HEK293T (cell line): ENCODE results near the gene RAB25.

Source experiments
- CTCF ChIA-PET: fragments of 350-600 bp; formaldehyde crosslinking; extraction: SDS; loops from one replicate; lab custom pipeline; 2021; ENCODE audit warnings: antibody characterized with exemption, inconsistent platforms; lab: Yijun Ruan, JAX
- POLR2A ChIA-PET: fragments of 350-600 bp; formaldehyde crosslinking; extraction: SDS; loops from one replicate; lab custom pipeline; 2020; ENCODE audit warnings: antibody characterized with exemption, inconsistent platforms; lab: Yijun Ruan, JAX
- DNase-seq: peaks from one replicate; pipeline ENCODE4 v3.0.0; 2012; ENCODE audit warnings: mixed read lengths; ENCODE audit errors: extremely low spot score
- ARNT ChIP-seq: fragments of 450-650 bp; IDR thresholded peaks from 2 replicates; pipeline ENCODE4 v1.6.1; 2017; ENCODE audit warnings: mild to moderate bottlenecking
- BHLHE40 ChIP-seq: fragments of 450-650 bp; IDR thresholded peaks from 2 replicates; pipeline ENCODE4 v1.6.1; 2016; ENCODE audit warnings: mild to moderate bottlenecking, moderate library complexity, borderline replicate concordance
- CTBP1 ChIP-seq: fragments of 450-650 bp; IDR thresholded peaks from 2 replicates; pipeline ENCODE4 v1.6.1; 2016; ENCODE audit warnings: borderline replicate concordance
- ELF4 ChIP-seq: fragments of 450-650 bp; IDR thresholded peaks from 2 replicates; pipeline ENCODE4 v1.6.1; 2017; ENCODE audit warnings: antibody characterized with exemption
- FOXA1 ChIP-seq: fragments of 450-650 bp; IDR thresholded peaks from 2 replicates; pipeline ENCODE4 v1.6.1; 2016; ENCODE audit warnings: mild to moderate bottlenecking
- FOXK2 ChIP-seq: fragments of 450-650 bp; IDR thresholded peaks from 2 replicates; pipeline ENCODE4 v1.6.1; 2016; ENCODE audit warnings: mild to moderate bottlenecking
- FOXM1 ChIP-seq: fragments of 450-650 bp; IDR thresholded peaks from 2 replicates; pipeline ENCODE4 v1.6.1; 2017; ENCODE audit warnings: mild to moderate bottlenecking, borderline replicate concordance
- HDGF ChIP-seq: fragments of 450-650 bp; IDR thresholded peaks from 2 replicates; pipeline ENCODE4 v1.6.1; 2017; ENCODE audit warnings: antibody characterized with exemption, borderline replicate concordance
- L3MBTL2 ChIP-seq: fragments of 450-650 bp; conservative IDR thresholded peaks from 2 replicates; pipeline ENCODE4 v1.6.1; 2016; ENCODE audit warnings: mild to moderate bottlenecking
- LEF1 ChIP-seq: fragments of 450-650 bp; IDR thresholded peaks from 2 replicates; pipeline ENCODE4 v1.6.1; 2017; ENCODE audit warnings: mild to moderate bottlenecking, borderline replicate concordance
- NFRKB ChIP-seq: fragments of 450-650 bp; IDR thresholded peaks from 2 replicates; pipeline ENCODE4 v1.6.1; 2016; ENCODE audit warnings: mild to moderate bottlenecking, moderate library complexity
- SP1 ChIP-seq: fragments of 450-650 bp; IDR thresholded peaks from 2 replicates; pipeline ENCODE4 v1.6.1; 2017
- SUZ12 ChIP-seq: fragments of 450-650 bp; IDR thresholded peaks from 2 replicates; pipeline ENCODE4 v1.6.1; 2016; ENCODE audit warnings: mild to moderate bottlenecking
- TARDBP ChIP-seq: fragments of 450-650 bp; IDR thresholded peaks from 2 replicates; pipeline ENCODE4 v1.6.1; 2016
- ZNF384 ChIP-seq: fragments of 450-650 bp; IDR thresholded peaks from 2 replicates; pipeline ENCODE4 v1.6.1; 2016
- TF ChIP-seq, protein P1 (sequence below): fragments of 450-650 bp; IDR thresholded peaks from 2 replicates; pipeline ENCODE4 v1.6.1; 2016

RAB25 gene

DNA sequence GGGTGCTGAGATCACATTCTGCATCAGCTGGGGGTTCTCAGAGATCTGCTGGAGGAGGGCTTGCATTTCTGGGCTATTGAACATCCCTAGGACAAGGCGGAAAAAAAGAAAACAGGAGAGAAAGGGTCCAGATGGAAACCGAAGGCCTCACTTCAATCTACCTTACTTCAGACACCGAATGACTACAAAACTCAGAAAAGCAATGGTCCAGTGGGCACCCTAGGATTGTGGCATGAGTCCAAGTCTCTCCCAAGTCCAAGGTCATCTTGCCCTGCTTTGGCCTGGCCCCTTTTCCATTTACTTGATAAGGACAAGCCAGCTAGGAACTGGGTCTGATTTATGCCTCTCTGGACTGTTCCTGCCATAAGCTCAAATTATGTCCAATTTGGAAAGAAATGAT lies 18.1 kb upstream of the RAB25 start:
- ChIA-PET CTCF (no interaction called here), POLR2A (interaction anchor here (1.1 to 1.8 kb wide), 2 partner anchors 12 to 14 kb away, joined by 3 to 6 read pairs; no protein-coding TSS in a partner anchor)
- no peak for TF ChIP-seq CTBP1
- TF ChIP-seq SUZ12: no peak
- TF ChIP-seq FOXA1: no peak
- no peak for TF ChIP-seq HDGF
- TF ChIP-seq ARNT: no peak
- no peak for TF ChIP-seq FOXM1
- no peak for TF ChIP-seq ZNF384
- no peak for TF ChIP-seq BHLHE40
- TF ChIP-seq NFRKB: no peak
- TF ChIP-seq, protein P1, sequence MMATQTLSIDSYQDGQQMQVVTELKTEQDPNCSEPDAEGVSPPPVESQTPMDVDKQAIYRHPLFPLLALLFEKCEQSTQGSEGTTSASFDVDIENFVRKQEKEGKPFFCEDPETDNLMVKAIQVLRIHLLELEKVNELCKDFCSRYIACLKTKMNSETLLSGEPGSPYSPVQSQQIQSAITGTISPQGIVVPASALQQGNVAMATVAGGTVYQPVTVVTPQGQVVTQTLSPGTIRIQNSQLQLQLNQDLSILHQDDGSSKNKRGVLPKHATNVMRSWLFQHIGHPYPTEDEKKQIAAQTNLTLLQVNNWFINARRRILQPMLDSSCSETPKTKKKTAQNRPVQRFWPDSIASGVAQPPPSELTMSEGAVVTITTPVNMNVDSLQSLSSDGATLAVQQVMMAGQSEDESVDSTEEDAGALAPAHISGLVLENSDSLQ: no peak
- TF ChIP-seq ELF4: no peak
- TF ChIP-seq FOXK2: no peak
- no peak for TF ChIP-seq L3MBTL2
- TF ChIP-seq LEF1: no peak
- no peak for DNase-seq

DNA sequence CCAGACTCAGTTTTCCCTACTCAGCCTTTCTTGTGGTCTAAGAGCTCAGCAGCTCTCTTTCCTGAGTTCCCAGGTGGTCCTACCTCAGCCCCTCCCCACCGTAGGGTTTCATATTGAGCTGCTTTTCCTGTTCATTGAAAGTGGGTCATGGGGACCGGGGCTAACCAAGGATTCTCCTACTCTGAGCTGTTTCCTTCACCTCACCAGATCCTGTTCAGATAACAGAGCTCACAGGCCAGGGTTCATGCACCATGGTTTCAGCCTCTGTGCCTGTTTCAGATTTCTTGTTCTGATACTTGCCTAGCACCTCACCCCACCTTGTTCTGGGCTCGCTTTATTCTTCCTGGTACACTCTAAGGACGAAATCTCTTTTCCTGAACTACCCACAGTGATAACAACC lies 15.9 kb upstream of the RAB25 start:
- ChIA-PET CTCF (interaction anchor here (0.7 to 1.0 kb wide), 2 partner anchors 9 to 21 kb away, joined by 3 to 4 read pairs; no protein-coding TSS in a partner anchor), POLR2A (interaction anchor here (0.6 to 1.3 kb wide), 2 partner anchors 111 to 290 kb away, joined by 3 to 5 read pairs; partner anchors contain the start of gene KHDC4)
- TF ChIP-seq, protein P1: no peak
- TF ChIP-seq CTBP1: no peak
- TF ChIP-seq FOXA1: no peak
- no peak for TF ChIP-seq ZNF384
- TF ChIP-seq HDGF: no peak
- no peak for TF ChIP-seq NFRKB
- no peak for TF ChIP-seq ARNT
- no peak for TF ChIP-seq SP1
- TF ChIP-seq L3MBTL2: no peak
- no peak for TF ChIP-seq SUZ12
- TF ChIP-seq TARDBP: no peak
- TF ChIP-seq LEF1: no peak
- no peak for TF ChIP-seq FOXK2
- TF ChIP-seq ELF4: no peak
- TF ChIP-seq BHLHE40: no peak
- TF ChIP-seq FOXM1: no peak
- no peak for DNase-seq

DNA sequence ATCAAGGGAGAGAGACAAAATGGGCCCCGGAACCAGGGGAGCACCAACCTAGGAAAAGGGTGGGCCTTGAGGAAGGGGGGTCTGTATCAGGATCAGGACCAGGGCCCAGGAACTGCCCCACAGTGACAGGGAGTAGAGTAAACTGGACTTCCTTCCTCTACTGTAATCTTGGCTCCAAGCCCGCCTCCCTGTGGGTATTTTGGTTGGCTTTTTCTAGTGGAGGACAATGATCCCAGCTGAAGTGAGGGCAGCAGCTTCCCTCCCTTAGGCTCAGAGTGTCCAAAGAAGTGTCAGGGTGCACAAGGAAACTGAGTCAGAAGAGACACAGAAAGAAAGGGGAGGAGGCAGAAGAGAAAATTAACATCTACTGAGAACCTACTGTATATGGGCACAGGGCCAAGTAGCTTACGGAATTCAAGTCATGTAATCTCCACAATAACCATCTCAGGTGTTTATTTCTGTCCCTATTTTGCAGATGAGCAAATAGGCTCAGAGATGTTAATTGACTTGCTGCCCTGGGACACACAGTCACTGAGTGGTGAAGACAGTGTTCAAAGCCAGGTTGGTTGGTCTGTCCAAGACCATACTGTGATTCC lies 12.2 kb upstream of the RAB25 start:
- POLR2A ChIA-PET: interaction anchor here (0.6 kb wide), 1 partner anchor 29 kb away, joined by 3 read pairs; the partner anchor contains the start of gene SSR2
- no peak for DNase-seq
- TF ChIP-seq L3MBTL2 (no peak), NFRKB (no peak), FOXM1 (no peak), FOXK2 (no peak), ARNT (no peak)
- CTCF ChIA-PET: interaction anchor here (0.6 to 1.2 kb wide), 2 partner anchors 23 to 65 kb away, joined by 3 to 4 read pairs; no protein-coding TSS in a partner anchor

DNA sequence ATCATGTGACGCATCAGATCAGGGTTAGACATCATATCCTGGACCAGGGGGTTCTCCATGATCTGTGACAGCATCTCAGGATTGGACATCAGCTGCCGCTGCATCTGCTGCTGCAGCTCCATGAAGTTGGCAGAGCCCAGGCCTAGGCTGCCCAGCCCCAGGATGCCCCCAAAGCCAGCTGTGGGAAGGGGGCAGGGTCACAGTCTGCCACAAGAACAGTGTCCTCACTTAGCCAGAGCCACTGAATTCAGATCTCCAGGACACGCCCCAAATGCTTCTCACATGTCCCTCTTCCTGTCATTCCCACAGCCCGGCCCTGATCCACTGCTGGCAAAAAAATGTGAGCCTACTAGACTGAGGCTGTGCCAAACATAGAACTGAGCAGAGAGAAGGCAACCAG lies 10.6 kb upstream of the RAB25 start:
- POLR2A ChIA-PET: no interaction called here
- DNase-seq: no peak
- CTCF ChIA-PET: interaction anchor here (1.0 kb wide), 1 partner anchor 24 kb away, joined by 3 read pairs; no protein-coding TSS in a partner anchor
- no peak for TF ChIP-seq FOXA1
- TF ChIP-seq BHLHE40: no peak
- no peak for TF ChIP-seq FOXK2

DNA sequence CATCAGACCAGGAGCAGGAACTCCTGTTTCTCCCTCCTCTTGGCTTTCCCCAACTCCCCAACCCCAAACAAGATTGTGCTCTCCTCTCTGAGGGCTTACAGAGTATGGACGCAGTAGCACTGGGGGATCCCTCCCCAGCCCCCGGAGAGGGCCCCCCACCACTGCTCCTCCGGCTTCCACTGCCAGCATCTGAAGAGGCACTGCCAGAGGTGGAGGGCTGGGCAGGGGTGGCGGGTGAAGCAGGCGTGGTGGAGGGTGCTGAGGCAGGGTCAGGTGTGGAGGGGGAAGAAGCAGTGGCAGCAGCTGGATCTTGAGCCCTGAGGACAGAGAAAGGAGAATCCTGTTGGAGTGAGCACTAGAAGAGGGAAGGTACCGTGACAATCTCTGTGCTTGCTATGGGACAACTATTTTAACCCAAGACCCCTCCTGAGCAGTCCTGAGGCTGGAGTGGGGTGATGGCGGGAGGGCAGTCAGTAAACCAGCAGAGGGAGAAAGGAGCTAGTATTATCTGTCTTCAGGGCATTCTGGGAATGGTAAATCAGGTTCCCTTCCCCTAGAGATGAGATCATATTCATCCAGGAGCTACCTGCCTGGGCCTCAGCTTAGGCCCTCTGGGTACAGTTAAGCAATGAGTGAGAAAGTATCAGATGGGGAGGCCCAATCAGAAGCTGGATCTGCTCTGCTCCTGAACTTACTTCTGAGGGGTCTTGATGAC lies 9.8 kb upstream of the RAB25 start:
- ChIA-PET POLR2A (interaction anchor here (0.9 to 1.6 kb wide), 4 partner anchors 20 to 31 kb away, joined by 3 to 4 read pairs (median 4); no protein-coding TSS in a partner anchor), CTCF (interaction anchor here (3.0 kb wide), 1 partner anchor 14 kb away, joined by 13 read pairs; no protein-coding TSS in a partner anchor)
- no peak for DNase-seq
- TF ChIP-seq FOXA1: no peak
- no peak for TF ChIP-seq ELF4
- TF ChIP-seq SP1: no peak
- no peak for TF ChIP-seq TARDBP
- no peak for TF ChIP-seq CTBP1
- TF ChIP-seq, protein P1: no peak
- no peak for TF ChIP-seq FOXM1
- TF ChIP-seq L3MBTL2: no peak
- TF ChIP-seq ZNF384: no peak
- TF ChIP-seq NFRKB: no peak
- TF ChIP-seq HDGF: no peak
- TF ChIP-seq LEF1: no peak
- TF ChIP-seq BHLHE40: no peak
- TF ChIP-seq SUZ12: no peak
